Esophagus squamous epithelium (tissue), 5 donors: Measurements from ENCODE around the gene SCART1. TPM values are rescaled to one million over a fixed set of nuclear protein-coding genes. Genes with fewer than 3 reads are reported as not detected.
"Not testable (repeated sequence)": the region's sequence is repeated elsewhere in the genome, so short reads cannot be mapped to it uniquely, and the experiment has no call there.

Experiments used
- DNase-seq: peaks from one replicate; lab custom pipeline; 2025; lab: John Stamatoyannopoulos, UW
- H3K27ac ChIP-seq, 4 donors: fragments of 200-600 bp; sonication (generic); one replicate each; pipeline ENCODE4 v1.5.1; 2016 to 2019; ENCODE audit warnings: mild to moderate bottlenecking in 1 of 4
- H3K27me3 ChIP-seq, 4 donors: fragments of 200-600 bp; sonication (generic); 1 replicate in 3 of 4; 2 replicates in 1 of 4; pipeline versions ENCODE4 v1.5.1 to v1.6.0; 2017 to 2021; ENCODE audit warnings: antibody characterized with exemption in 1 of 4
- H3K36me3 ChIP-seq, 3 donors: fragments of 200-600 bp; sonication (generic); one replicate each; pipeline ENCODE4 v1.5.1; 2016 to 2019
- H3K4me1 ChIP-seq, 3 donors: fragments of 200-600 bp; sonication (generic); one replicate each; pipeline ENCODE4 v1.5.1; 2017 to 2019
- H3K4me3 ChIP-seq, 4 donors: fragments of 200-600 bp; sonication (generic); 1 replicate in 3 of 4; 2 replicates in 1 of 4; pipeline ENCODE4 v1.5.1; 2016 to 2019; ENCODE audit warnings: mild to moderate bottlenecking in 2 of 4, moderate library complexity in 1 of 4
- H3K9me3 ChIP-seq, 3 donors: fragments of 200-600 bp; sonication (generic); one replicate each; pipeline ENCODE4 v1.5.1; 2016 to 2019
- POLR2A ChIP-seq, 4 donors: fragments of 450-650 bp; IDR thresholded peaks; one replicate each; pipeline ENCODE4 v1.6.1; 2017; ENCODE audit warnings: antibody characterized with exemption in 4 of 4, mild to moderate bottlenecking in 4 of 4, moderate library complexity in 3 of 4
- WGBS, 2 donors: methylation state at CpG; one replicate each; pipeline ENCODE4 v1.1.5; 2018; 5-methylcytosine and 5-hydroxymethylcytosine counted together
- intact Hi-C: fragments of 100-400 bp; cut with DNase I; formaldehyde crosslinking; loops from one replicate; pipeline ENCODE4 v1.15.0; 2022
- total RNA-seq, 4 donors: library from RNA; depleted of rRNA; stranded (reverse); fragments of >200 nt; gene quantifications; one replicate each; pipeline ENCODE4 v1.1.0, GENCODE V29; 2016
- TF ChIP-seq, protein P1 (sequence below), 6 experiments: fragments of 450-650 bp in 4 of 6; fragments of 200-600 bp in 2 of 6; sonication (generic) in 2 of 6; IDR thresholded peaks; one replicate each; pipeline ENCODE4 v1.5.1; 2016 to 2019; ENCODE audit warnings: antibody characterized with exemption in 6 of 6, mild to moderate bottlenecking in 4 of 6, moderate library complexity in 4 of 6
- donor health status: DM: yes; HTN: yes; CAD: no.

The SCART1 gene
- total RNA-seq, 4 donors from 2014 or later: 0.06 to 2.5 (median 0.35) TPM

DNA sequence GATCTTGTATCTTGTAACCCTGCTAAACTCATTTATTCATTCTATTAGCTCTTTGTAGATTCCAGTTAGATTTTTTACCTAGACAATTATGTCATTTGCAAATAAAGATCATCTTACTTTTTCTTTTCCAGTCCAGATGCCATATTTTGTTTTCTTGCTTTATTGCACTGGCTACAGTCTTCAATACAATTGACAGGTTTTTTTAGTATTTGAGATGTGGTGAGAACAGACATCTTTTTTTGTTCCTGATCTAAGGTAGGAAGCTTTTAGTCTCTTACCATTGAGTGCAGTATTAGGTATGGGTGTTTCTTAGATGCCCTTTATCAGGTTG lies 41.4 kb upstream of the SCART1 start:
- TF ChIP-seq, protein P1, sequence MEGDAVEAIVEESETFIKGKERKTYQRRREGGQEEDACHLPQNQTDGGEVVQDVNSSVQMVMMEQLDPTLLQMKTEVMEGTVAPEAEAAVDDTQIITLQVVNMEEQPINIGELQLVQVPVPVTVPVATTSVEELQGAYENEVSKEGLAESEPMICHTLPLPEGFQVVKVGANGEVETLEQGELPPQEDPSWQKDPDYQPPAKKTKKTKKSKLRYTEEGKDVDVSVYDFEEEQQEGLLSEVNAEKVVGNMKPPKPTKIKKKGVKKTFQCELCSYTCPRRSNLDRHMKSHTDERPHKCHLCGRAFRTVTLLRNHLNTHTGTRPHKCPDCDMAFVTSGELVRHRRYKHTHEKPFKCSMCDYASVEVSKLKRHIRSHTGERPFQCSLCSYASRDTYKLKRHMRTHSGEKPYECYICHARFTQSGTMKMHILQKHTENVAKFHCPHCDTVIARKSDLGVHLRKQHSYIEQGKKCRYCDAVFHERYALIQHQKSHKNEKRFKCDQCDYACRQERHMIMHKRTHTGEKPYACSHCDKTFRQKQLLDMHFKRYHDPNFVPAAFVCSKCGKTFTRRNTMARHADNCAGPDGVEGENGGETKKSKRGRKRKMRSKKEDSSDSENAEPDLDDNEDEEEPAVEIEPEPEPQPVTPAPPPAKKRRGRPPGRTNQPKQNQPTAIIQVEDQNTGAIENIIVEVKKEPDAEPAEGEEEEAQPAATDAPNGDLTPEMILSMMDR (IDR thresholded peaks at IDR 0.05): no peak
- no peak for TF ChIP-seq POLR2A (IDR thresholded peaks at IDR 0.05)

GRCh38 chr10:133414401-133414800 lies 39.3 kb upstream of the SCART1 start:
- DNase-seq, H3K27me3 ChIP-seq, H3K4me1 ChIP-seq, H3K27ac ChIP-seq, intact Hi-C loops, H3K4me3 ChIP-seq: not testable (repeated sequence)
- Histone ChIP-seq H3K9me3 (peaks cover 0 to 32% (median 13%) of the 10 kb centered on the region in 3 donors), H3K36me3 (peaks cover 0 to 82% (median 11%) of the 10 kb centered on the region in 3 donors)
- no CpG with 5 or more reads among the region's 23 CpGs for WGBS, 2 donors

More for the DNA sequence above, 41.4 kb upstream of the SCART1 start:
- intact Hi-C loops: no loop called here
- Histone ChIP-seq H3K9me3 (peaks cover 0 to 32% (median 13%) of the 10 kb centered on the region in 3 donors), H3K4me1 (no peaks in the 10 kb centered on the region), H3K27me3 (no peaks in the 10 kb centered on the region), H3K27ac (no peak overlapping the region), H3K4me3 (no peak overlapping the region), H3K36me3 (peaks cover 0 to 84% (median 0%) of the 10 kb centered on the region in 3 donors)
- DNase-seq: no peak

DNA sequence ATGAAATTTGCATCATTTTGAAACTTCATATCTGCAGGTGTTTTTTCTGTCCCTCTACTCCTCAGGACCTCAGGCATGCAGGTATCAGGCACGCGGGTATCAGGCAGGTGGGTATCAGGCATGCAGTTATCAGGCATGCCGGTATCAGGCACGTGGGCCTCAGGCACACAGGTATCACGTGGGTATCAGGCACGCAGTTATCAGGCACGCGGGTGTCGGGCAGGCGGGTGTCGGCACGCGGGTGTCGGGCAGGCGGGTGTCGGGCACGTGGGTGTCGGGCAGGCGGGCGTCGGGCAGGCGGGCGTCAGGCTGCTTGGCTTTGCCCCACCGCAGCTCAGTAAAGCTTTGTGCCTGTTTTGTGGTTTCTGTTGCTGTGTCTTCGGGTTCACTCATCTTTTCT lies 38.0 kb upstream of the SCART1 start:
- peaks cover 0 to 24% (median 13%) of the 10 kb centered on the region in 3 donors for H3K9me3 ChIP-seq
- WGBS, 2 donors: 92 to 94% methylated on average over 2 to 23 of the region's 25 CpGs
- peaks cover 0 to 82% (median 13%) of the 10 kb centered on the region in 3 donors for H3K36me3 ChIP-seq
- H3K4me1 ChIP-seq: no peaks in the 10 kb centered on the region
- H3K4me3 ChIP-seq: no peak overlapping the region
- H3K27me3 ChIP-seq: peaks cover 0 to 2% (median 0%) of the 10 kb centered on the region in 4 donors
- TF ChIP-seq POLR2A (IDR thresholded peaks at IDR 0.05): no peak
- TF ChIP-seq, protein P1 (IDR thresholded peaks at IDR 0.05): no peak
- intact Hi-C loops: no loop called here
- no peak overlapping the region for H3K27ac ChIP-seq
- DNase-seq: no peak

DNA sequence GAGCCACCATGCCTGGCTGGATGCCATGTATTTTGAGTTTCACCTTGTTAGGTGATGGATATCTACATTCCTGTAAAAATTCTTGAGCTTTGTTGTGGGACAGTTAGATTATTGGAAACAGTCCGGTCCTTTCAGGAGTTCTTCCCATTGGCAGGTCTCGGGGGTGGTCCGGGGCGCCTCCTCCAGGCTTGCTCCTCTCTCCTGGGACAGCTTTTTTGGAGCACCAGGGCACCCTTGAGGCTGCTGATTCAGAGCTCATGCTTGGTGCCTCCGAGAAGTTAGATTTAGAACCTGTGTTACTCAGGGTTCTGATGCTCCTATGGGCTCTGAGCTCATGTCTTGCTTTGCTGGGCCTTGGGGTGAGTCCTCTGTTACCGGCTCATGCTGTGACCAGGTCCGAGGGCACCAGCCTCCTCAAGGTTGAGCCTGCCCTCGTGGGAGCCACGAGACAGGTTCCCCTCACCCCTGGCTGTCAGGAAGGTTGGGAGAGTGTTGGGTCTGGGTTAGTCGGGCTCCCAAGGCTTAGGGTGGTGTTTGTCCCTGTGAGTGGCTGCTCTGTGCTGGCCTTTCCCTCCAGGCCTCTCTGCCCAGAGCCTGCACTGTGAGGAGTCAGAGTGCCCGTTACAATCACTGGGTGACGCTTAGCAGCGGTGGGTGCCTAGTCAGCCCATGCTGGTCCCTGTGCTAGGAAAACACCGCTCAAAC lies 35.3 kb upstream of the SCART1 start:
- peaks cover 0 to 20% (median 3%) of the 10 kb centered on the region in 4 donors for H3K27me3 ChIP-seq
- no peaks in the 10 kb centered on the region for H3K9me3 ChIP-seq
- intact Hi-C loops: no loop called here
- WGBS, 2 donors: 94 to 96% methylated on average over 8 to 12 of the region's 14 CpGs
- H3K4me1 ChIP-seq: peaks cover 0 to 12% (median 10%) of the 10 kb centered on the region in 3 donors
- no peak overlapping the region for H3K27ac ChIP-seq
- TF ChIP-seq, protein P1 (IDR thresholded peaks at IDR 0.05): no peak
- no peak for TF ChIP-seq POLR2A (IDR thresholded peaks at IDR 0.05)
- peaks cover 0 to 70% (median 13%) of the 10 kb centered on the region in 3 donors for H3K36me3 ChIP-seq
- no peak for DNase-seq
- H3K4me3 ChIP-seq: no peak overlapping the region

DNA sequence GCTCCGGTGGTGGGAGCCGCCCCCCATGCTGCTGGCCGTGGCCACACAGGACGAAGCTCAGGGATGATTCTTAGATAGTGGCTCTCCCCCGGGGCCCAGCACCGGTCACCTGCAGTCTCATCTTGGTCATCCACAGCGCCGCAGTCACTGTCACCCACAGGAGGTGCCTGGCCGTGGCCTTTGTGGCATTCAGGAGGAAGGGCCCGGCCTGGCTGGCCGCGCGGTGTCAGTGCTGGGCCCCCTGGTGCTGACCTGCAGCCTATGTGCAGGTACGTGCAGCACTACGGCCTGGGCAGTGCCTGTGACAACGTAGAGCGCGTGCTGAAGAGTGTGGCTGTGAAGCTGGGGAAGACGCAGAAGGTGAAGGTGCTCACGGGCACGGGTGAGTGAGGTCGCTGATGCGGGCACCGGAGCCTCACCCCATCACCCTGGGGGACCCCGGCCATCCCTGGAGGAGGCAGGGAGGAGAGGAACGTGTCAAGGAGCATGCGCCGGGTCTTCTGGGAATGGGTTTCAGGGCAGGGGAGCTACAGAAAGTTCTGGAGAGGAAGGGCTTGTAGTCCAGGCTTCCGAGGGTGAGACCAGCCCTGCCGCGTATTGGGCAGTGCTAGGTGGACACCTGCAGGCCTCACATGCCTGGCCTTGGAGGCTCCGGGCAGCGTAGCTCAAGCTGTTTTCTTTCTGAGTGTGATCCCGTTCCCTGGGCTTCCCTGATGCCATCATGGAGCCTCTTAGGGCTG lies 34.4 kb upstream of the SCART1 start:
- peaks cover 0 to 15% (median 11%) of the 10 kb centered on the region in 3 donors for H3K4me1 ChIP-seq
- peaks cover 0 to 24% (median 3%) of the 10 kb centered on the region in 4 donors for H3K27me3 ChIP-seq
- peaks cover 0 to 66% (median 13%) of the 10 kb centered on the region in 3 donors for H3K36me3 ChIP-seq
- TF ChIP-seq, protein P1 (IDR thresholded peaks at IDR 0.05): no peak
- TF ChIP-seq POLR2A (IDR thresholded peaks at IDR 0.05): no peak
- no peak overlapping the region for H3K27ac ChIP-seq
- intact Hi-C loops: no loop called here
- DNase-seq: no peak
- WGBS, 2 donors: 89 to 90% methylated on average over 17 to 27 of the region's 34 CpGs
- no peak overlapping the region for H3K4me3 ChIP-seq
- no peaks in the 10 kb centered on the region for H3K9me3 ChIP-seq
